RWPE2 (cell line): ENCODE measurements around the gene PFKP.
"Not testable (repeated sequence)": the region's sequence is repeated elsewhere in the genome, so short reads cannot be mapped to it uniquely, and the experiment has no call there.

Source experiments
- ATAC-seq: fragments of 200-7000 bp; cut with Tn5 transposase; 3 replicates; pipeline ENCODE4 v1.9.1; 2021; ENCODE audit warnings: low read depth
- DNase-seq: peaks from one replicate; pipeline ENCODE4 v3.0.0-alpha.2; 2020; ENCODE audit warnings: low spot score
- H3K27ac ChIP-seq: fragments of 450-650 bp; 2 replicates; pipeline ENCODE4 v1.5.1; 2017; ENCODE audit warnings: mild to moderate bottlenecking; ENCODE audit not compliant: poor library complexity, severe bottlenecking
- H3K27me3 ChIP-seq: fragments of 250-450 bp; sonication (Bioruptor Pico); 2 replicates; pipeline ENCODE4 v1.5.1; 2021; ENCODE audit warnings: mild to moderate bottlenecking, moderate library complexity; ENCODE audit not compliant: insufficient read depth, poor library complexity, severe bottlenecking
- H3K36me3 ChIP-seq: fragments of 250-450 bp; sonication (Bioruptor Pico); 2 replicates; pipeline ENCODE4 v1.5.1; 2020; ENCODE audit warnings: low read depth, mild to moderate bottlenecking, moderate library complexity
- H3K4me1 ChIP-seq: fragments of 250-450 bp; sonication (Bioruptor Pico); 2 replicates; pipeline ENCODE4 v1.5.1; 2021; ENCODE audit warnings: mild to moderate bottlenecking, moderate library complexity; ENCODE audit not compliant: insufficient read depth, poor library complexity, severe bottlenecking
- H3K4me3 ChIP-seq: fragments of 250-450 bp; sonication (Bioruptor Pico); 2 replicates; pipeline ENCODE4 v1.5.1; 2021; ENCODE audit warnings: mild to moderate bottlenecking, moderate library complexity; ENCODE audit not compliant: severe bottlenecking
- H3K9me3 ChIP-seq: fragments of 250-450 bp; sonication (Bioruptor Pico); 2 replicates; pipeline ENCODE4 v1.5.1; 2021; ENCODE audit warnings: mild to moderate bottlenecking, moderate library complexity; ENCODE audit not compliant: severe bottlenecking
- TF ChIP-seq, protein P1 (sequence below): fragments of 450-650 bp; IDR thresholded peaks from one replicate; pipeline ENCODE4 v1.5.1; 2017; ENCODE audit warnings: mild to moderate bottlenecking, moderate library complexity; ENCODE audit not compliant: poor library complexity, severe bottlenecking

Gene PFKP

DNA sequence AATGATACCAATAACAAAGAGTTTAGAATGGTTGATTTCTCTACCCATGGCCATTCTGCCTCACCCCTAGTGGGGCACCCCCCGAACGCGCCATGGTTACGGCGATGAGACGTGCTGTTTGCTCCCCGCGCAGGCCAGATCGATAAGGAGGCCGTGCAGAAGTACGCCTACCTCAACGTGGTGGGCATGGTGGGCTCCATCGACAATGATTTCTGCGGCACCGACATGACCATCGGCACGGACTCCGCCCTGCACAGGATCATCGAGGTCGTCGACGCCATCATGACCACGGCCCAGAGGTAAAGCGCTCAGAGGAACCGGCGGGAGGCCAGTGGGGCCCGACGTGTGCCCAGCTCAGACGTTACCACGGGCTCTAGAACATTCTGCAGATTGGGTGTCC lies 36.3 kb downstream of the PFKP start:
- H3K4me3 ChIP-seq: no peak overlapping the region
- peaks cover 82% of the 10 kb centered on the region for H3K36me3 ChIP-seq
- ATAC-seq (no peak), DNase-seq (no peak)
- TF ChIP-seq, protein P1, sequence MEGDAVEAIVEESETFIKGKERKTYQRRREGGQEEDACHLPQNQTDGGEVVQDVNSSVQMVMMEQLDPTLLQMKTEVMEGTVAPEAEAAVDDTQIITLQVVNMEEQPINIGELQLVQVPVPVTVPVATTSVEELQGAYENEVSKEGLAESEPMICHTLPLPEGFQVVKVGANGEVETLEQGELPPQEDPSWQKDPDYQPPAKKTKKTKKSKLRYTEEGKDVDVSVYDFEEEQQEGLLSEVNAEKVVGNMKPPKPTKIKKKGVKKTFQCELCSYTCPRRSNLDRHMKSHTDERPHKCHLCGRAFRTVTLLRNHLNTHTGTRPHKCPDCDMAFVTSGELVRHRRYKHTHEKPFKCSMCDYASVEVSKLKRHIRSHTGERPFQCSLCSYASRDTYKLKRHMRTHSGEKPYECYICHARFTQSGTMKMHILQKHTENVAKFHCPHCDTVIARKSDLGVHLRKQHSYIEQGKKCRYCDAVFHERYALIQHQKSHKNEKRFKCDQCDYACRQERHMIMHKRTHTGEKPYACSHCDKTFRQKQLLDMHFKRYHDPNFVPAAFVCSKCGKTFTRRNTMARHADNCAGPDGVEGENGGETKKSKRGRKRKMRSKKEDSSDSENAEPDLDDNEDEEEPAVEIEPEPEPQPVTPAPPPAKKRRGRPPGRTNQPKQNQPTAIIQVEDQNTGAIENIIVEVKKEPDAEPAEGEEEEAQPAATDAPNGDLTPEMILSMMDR: no peak
- no peaks in the 10 kb centered on the region for H3K9me3 ChIP-seq
- peak overlapping the region; percentile 43 for H3K27ac ChIP-seq
- H3K27me3 ChIP-seq: no peaks in the 10 kb centered on the region
- H3K4me1 ChIP-seq: peaks cover 24% of the 10 kb centered on the region

- H3K4me3 ChIP-seq: no peak overlapping the region
- ATAC-seq: no peak
- no peaks in the 10 kb centered on the region for H3K27me3 ChIP-seq
- H3K4me1 ChIP-seq: peaks cover 16% of the 10 kb centered on the region
- TF ChIP-seq, protein P1: no peak
- DNase-seq: no peak
- H3K9me3 ChIP-seq: no peaks in the 10 kb centered on the region
- H3K36me3 ChIP-seq: peaks cover 82% of the 10 kb centered on the region
- peak overlapping the region; percentile 95 for H3K27ac ChIP-seq
These were observed 37.0 kb downstream of the PFKP start for GRCh38 chr10:3104251-3104918.

DNA sequence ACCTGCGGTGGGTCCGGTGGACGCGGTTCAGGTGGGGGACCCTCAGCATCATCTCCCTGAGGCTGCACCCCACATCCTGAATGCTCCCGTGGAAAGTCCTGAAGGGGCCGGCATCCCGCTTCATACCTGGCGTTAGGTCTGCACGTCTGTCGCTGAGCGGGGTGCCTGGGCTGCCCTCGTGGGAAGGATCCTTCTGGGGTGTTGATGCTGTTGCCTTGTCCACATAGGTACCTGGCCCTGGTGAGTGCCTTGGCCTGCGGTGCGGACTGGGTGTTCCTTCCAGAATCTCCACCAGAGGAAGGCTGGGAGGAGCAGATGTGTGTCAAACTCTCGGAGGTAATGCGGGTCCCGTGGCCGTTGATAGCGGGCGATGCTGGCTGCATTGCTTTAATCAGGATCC lies 37.8 kb downstream of the PFKP start:
- peaks cover 82% of the 10 kb centered on the region for H3K36me3 ChIP-seq

DNA sequence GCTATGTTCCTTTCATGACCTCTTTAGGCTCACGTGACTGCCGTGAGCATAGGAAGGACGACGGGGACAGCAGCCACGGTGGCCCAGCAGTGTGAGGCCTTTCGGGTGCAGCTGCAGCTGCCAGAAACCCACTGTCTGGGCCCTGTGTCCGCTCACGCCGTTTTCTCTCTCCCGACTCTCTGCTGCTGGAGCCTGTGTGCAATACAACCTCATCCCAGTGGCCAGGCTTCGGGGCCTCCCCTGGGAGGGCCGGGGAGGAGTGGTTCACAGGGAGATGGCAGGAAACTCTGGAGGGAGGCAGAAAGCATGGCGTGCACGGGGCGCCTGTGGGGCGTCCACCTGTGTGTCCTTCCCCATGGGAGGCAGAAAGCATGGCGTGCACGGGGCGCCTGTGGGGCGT lies 38.6 kb downstream of the PFKP start:
- Histone ChIP-seq H3K9me3 (no peaks in the 10 kb centered on the region), H3K4me1 (peaks cover 14% of the 10 kb centered on the region), H3K27ac (peak overlapping the region; percentile 95), H3K36me3 (peaks cover 82% of the 10 kb centered on the region), H3K27me3 (no peaks in the 10 kb centered on the region), H3K4me3 (no peak overlapping the region)
- DNase-seq (no peak), ATAC-seq (no peak)
- TF ChIP-seq, protein P1: no peak

More for the DNA sequence above, 37.8 kb downstream of the PFKP start:
- DNase-seq (no peak), ATAC-seq (no peak)
- H3K27me3 ChIP-seq: no peaks in the 10 kb centered on the region
- TF ChIP-seq, protein P1: no peak
- no peak overlapping the region for H3K4me3 ChIP-seq
- peaks cover 14% of the 10 kb centered on the region for H3K4me1 ChIP-seq
- H3K9me3 ChIP-seq: no peaks in the 10 kb centered on the region
- peak overlapping the region; percentile 95 for H3K27ac ChIP-seq

DNA sequence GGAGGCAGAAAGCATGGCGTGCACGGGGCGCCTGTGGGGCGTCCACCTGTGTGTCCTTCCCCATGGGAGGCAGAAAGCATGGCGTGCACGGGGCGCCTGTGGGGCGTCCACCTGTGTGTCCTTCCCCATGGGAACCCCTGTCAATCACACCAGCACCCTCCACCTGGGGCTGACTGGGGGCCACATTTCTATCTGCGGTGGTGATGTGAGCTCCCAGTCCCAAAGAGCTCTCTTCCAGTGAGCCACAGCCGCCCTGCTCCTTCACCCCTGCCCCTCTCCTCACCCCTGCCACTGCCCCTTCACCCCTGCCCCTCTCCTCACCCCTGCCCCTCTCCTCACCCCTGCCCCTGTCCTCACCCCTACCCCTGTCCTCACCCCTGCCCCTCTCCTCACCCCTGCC lies 39.0 kb downstream of the PFKP start:
- H3K27me3 ChIP-seq, H3K4me3 ChIP-seq, H3K9me3 ChIP-seq, DNase-seq, ATAC-seq: not testable (repeated sequence)
- peaks cover 82% of the 10 kb centered on the region for H3K36me3 ChIP-seq
- H3K27ac ChIP-seq: peak overlapping the region; percentile 95
- H3K4me1 ChIP-seq: peaks cover 14% of the 10 kb centered on the region
